ENCODE data around the gene RAPGEF3. TPM values are rescaled to one million over a fixed set of nuclear protein-coding genes. Genes with fewer than 3 reads are reported as not detected.

The RAPGEF3 gene
- polyA plus RNA-seq, 1 experiment, result 2.4 TPM

- Histone ChIP-seq H3K27me3 (ENCODE audit: control insufficient read depth, insufficient read depth, low read length) (peaks cover 3% of the 10 kb centered on the region; the same call in 1 of the 2 replicates), H3K4me3 (ENCODE audit: low read depth, low read length) (no peak overlapping the region), H3K36me3 (ENCODE audit: control insufficient read depth, insufficient read depth, low read length) (no peaks in the 10 kb centered on the region)
- no peak for DNase-seq (ENCODE audit: low read depth)
- TF ChIP-seq CTCF (IDR thresholded peaks at IDR 0.05; ENCODE audit: insufficient read depth, low read depth, low read length), result no peak
- CTCF ChIA-PET, result interaction anchor here (0.5 to 17.6 kb wide), 6 partner anchors 10 to 504 kb away, joined by 4 to 454 read pairs (median 22); partner anchors contain the start of gene SLC48A1
- POLR2A ChIA-PET, result no interaction called here
Measured at GRCh38 chr12:47733142-47733541, 25.5 kb downstream of the RAPGEF3 start.

- Histone ChIP-seq H3K36me3 (ENCODE audit: control insufficient read depth, insufficient read depth, low read length) (no peaks in the 10 kb centered on the region), H3K4me3 (ENCODE audit: low read depth, low read length) (no peak overlapping the region), H3K27me3 (ENCODE audit: control insufficient read depth, insufficient read depth, low read length) (peaks cover 3% of the 10 kb centered on the region; the same call in 1 of the 2 replicates)
- DNase-seq (ENCODE audit: low read depth), result no peak
- no peak for TF ChIP-seq CTCF (IDR thresholded peaks at IDR 0.05; ENCODE audit: insufficient read depth, low read depth, low read length)
- ChIA-PET CTCF (interaction anchor here (0.5 to 17.6 kb wide), 7 partner anchors 11 to 1001 kb away, joined by 3 to 454 read pairs (median 14); partner anchors contain the start of gene SLC48A1), POLR2A (no interaction called here)
Measured at GRCh38 chr12:47732504-47732903, 26.2 kb downstream of the RAPGEF3 start.

GRCh38 chr12:47731723-47732122 is 27.0 kb downstream of the RAPGEF3 start:
- no peak for TF ChIP-seq CTCF (IDR thresholded peaks at IDR 0.05; ENCODE audit: insufficient read depth, low read depth, low read length)
- Histone ChIP-seq H3K4me3 (ENCODE audit: low read depth, low read length) (no peak overlapping the region), H3K36me3 (ENCODE audit: control insufficient read depth, insufficient read depth, low read length) (no peaks in the 10 kb centered on the region), H3K27me3 (ENCODE audit: control insufficient read depth, insufficient read depth, low read length) (peaks cover 3% of the 10 kb centered on the region; the same call in 1 of the 2 replicates)
- CTCF ChIA-PET, result interaction anchor here (0.6 to 20.1 kb wide), 8 partner anchors 10 to 1001 kb away, joined by 3 to 387 read pairs (median 22); partner anchors contain the start of gene SLC48A1
- POLR2A ChIA-PET, result no interaction called here
- DNase-seq (ENCODE audit: low read depth), result no peak

- Histone ChIP-seq H3K36me3 (ENCODE audit: control insufficient read depth, insufficient read depth, low read length) (no peaks in the 10 kb centered on the region), H3K27me3 (ENCODE audit: control insufficient read depth, insufficient read depth, low read length) (peaks cover 3% of the 10 kb centered on the region; the same call in 1 of the 2 replicates), H3K4me3 (ENCODE audit: low read depth, low read length) (no peak overlapping the region)
- TF ChIP-seq CTCF (IDR thresholded peaks at IDR 0.05; ENCODE audit: insufficient read depth, low read depth, low read length), result no peak
- CTCF ChIA-PET, result interaction anchor here (1.5 to 20.1 kb wide), 5 partner anchors 12 to 108 kb away, joined by 6 to 387 read pairs (median 64); partner anchors contain the start of gene SLC48A1
- no peak for DNase-seq (ENCODE audit: low read depth)
- POLR2A ChIA-PET, result no interaction called here
Measured at GRCh38 chr12:47730341-47730744, 28.3 kb downstream of the RAPGEF3 start.

GRCh38 chr12:47729233-47729632 is 29.4 kb downstream of the RAPGEF3 start:
- no peaks in the 10 kb centered on the region for H3K36me3 ChIP-seq (ENCODE audit: control insufficient read depth, insufficient read depth, low read length)
- no peak for TF ChIP-seq CTCF (IDR thresholded peaks at IDR 0.05; ENCODE audit: insufficient read depth, low read depth, low read length)
- H3K27me3 ChIP-seq (ENCODE audit: control insufficient read depth, insufficient read depth, low read length), result peaks cover 3% of the 10 kb centered on the region; the same call in 1 of the 2 replicates
- ChIA-PET POLR2A (interaction anchor here (0.6 kb wide), 1 partner anchor 84 kb away, joined by 3 read pairs; no protein-coding TSS in a partner anchor), CTCF (interaction anchor here (0.6 to 20.1 kb wide), 6 partner anchors 11 to 219 kb away, joined by 3 to 387 read pairs (median 40); partner anchors contain the start of gene SLC48A1)
- no peak for DNase-seq (ENCODE audit: low read depth)
- no peak overlapping the region for H3K4me3 ChIP-seq (ENCODE audit: low read depth, low read length)
